ENCODE data around the gene ARPIN. TPM values are rescaled to one million over a fixed set of nuclear protein-coding genes. Genes with fewer than 3 reads are reported as not detected.
A peak's percentile ranks its signal among the peaks of the same experiment; 100 is the strongest.
"Not testable (repeated sequence)": the region's sequence is repeated elsewhere in the genome, so short reads cannot be mapped to it uniquely, and the experiment has no call there.

Gene ARPIN
- total RNA-seq, 4 donors from 2014 or later: 21.4 to 26.5 (median 24.1) TPM

GRCh38 chr15:89947385-89947784, 34.6 kb upstream of the ARPIN start:
- no peak for DNase-seq
- Histone ChIP-seq H3K27ac (no peak overlapping the region), H3K9me3 (no peaks in the 10 kb centered on the region), H3K4me3 (replicated peaks in 1 of 3) (no peak overlapping the region), H3K4me1 (no peaks in the 10 kb centered on the region), H3K27me3 (no peaks in the 10 kb centered on the region), H3K36me3 (no peaks in the 10 kb centered on the region)
- 94 to 96% methylated on average over 3 of the region's 3 CpGs for WGBS, 2 donors
- intact Hi-C loops (cut with DNase I): no loop called here
- TF ChIP-seq CTCF (IDR thresholded peaks at IDR 0.05) (no peak), POLR2A (IDR thresholded peaks at IDR 0.05) (no peak)

GRCh38 chr15:89946681-89947299, 34.0 kb upstream of the ARPIN start:
- TF ChIP-seq CTCF (IDR thresholded peaks at IDR 0.05) (no peak), POLR2A (IDR thresholded peaks at IDR 0.05) (no peak)

GRCh38 chr15:89943721-89944120, 31.0 kb upstream of the ARPIN start:
- H3K4me1 ChIP-seq; intact Hi-C loops (cut with DNase I); H3K9me3 ChIP-seq; H3K27me3 ChIP-seq; H3K36me3 ChIP-seq; H3K4me3 ChIP-seq (replicated peaks in 1 of 3); H3K27ac ChIP-seq: not testable (repeated sequence)
- WGBS, 2 donors: 48 to 51% methylated on average over 6 of the region's 6 CpGs
- peak; percentile 23 to 52 for DNase-seq

More at GRCh38 chr15:89946681-89947299, 34.0 kb upstream of the ARPIN start:
- Histone ChIP-seq H3K27me3 (no peaks in the 10 kb centered on the region), H3K36me3 (no peaks in the 10 kb centered on the region), H3K4me3 (replicated peaks in 1 of 3) (no peak overlapping the region), H3K4me1 (no peaks in the 10 kb centered on the region), H3K9me3 (no peaks in the 10 kb centered on the region), H3K27ac (no peak overlapping the region)
- intact Hi-C loops (cut with DNase I): no loop called here
- DNase-seq: no peak
- 85 to 87% methylated on average over 6 of the region's 6 CpGs for WGBS, 2 donors

GRCh38 chr15:89939910-89940309, 27.2 kb upstream of the ARPIN start:
- DNase-seq: no peak
- no peaks in the 10 kb centered on the region for H3K4me1 ChIP-seq
- no peak overlapping the region for H3K27ac ChIP-seq
- H3K9me3 ChIP-seq: no peaks in the 10 kb centered on the region
- H3K36me3 ChIP-seq: no peaks in the 10 kb centered on the region
- WGBS, 2 donors: 86 to 90% methylated on average over 3 of the region's 3 CpGs
- H3K4me3 ChIP-seq (replicated peaks in 1 of 3): no peak overlapping the region
- TF ChIP-seq POLR2A (IDR thresholded peaks at IDR 0.05) (no peak), CTCF (IDR thresholded peaks at IDR 0.05) (no peak)
- intact Hi-C loops (cut with DNase I): no loop called here
- H3K27me3 ChIP-seq: no peaks in the 10 kb centered on the region

GRCh38 chr15:89939377-89939776, 26.6 kb upstream of the ARPIN start:
- H3K4me3 ChIP-seq (replicated peaks in 1 of 3); H3K36me3 ChIP-seq; DNase-seq; H3K27ac ChIP-seq; H3K27me3 ChIP-seq; H3K4me1 ChIP-seq; intact Hi-C loops (cut with DNase I); H3K9me3 ChIP-seq: not testable (repeated sequence)
- 75 to 91% methylated on average over 2 of the region's 2 CpGs for WGBS, 2 donors

- H3K4me3 ChIP-seq (replicated peaks in 1 of 3): no peak overlapping the region
- no peak for DNase-seq
- H3K4me1 ChIP-seq: no peaks in the 10 kb centered on the region
- 77 to 83% methylated on average over 8 to 10 of the region's 10 CpGs for WGBS, 2 donors
- H3K27ac ChIP-seq: no peak overlapping the region
- no peaks in the 10 kb centered on the region for H3K27me3 ChIP-seq
- no peaks in the 10 kb centered on the region for H3K36me3 ChIP-seq
- TF ChIP-seq POLR2A (IDR thresholded peaks at IDR 0.05): no peak
- no peak for TF ChIP-seq CTCF (IDR thresholded peaks at IDR 0.05)
- H3K9me3 ChIP-seq: no peaks in the 10 kb centered on the region
- intact Hi-C loops (cut with DNase I): no loop called here
Measured at GRCh38 chr15:89937365-89938350, 24.9 kb upstream of the ARPIN start.

Measured in thyroid gland (tissue), 4 donors.